WTC11 (cell line): ENCODE data around the gene ARID2.

Experiments used
- CBFB ChIP-seq: sonication (generic); formaldehyde crosslinking; IDR thresholded peaks from 2 replicates; pipeline ENCODE4 v1.8.1; 2022; ENCODE audit warnings: mild to moderate bottlenecking, low read depth, missing genetic modification reagents
- CREB1 ChIP-seq: sonication (generic); formaldehyde crosslinking; IDR thresholded peaks from 2 replicates; pipeline ENCODE4 v1.8.0; 2023; ENCODE audit warnings: mild to moderate bottlenecking, missing genetic modification reagents
- CTCF ChIP-seq: fragments of 200-600 bp; IDR thresholded peaks from 2 replicates; pipeline ENCODE4 v1.8.0; 2022; ENCODE audit warnings: antibody characterized with exemption
- E2F1 ChIP-seq: sonication (generic); formaldehyde crosslinking; IDR thresholded peaks from 2 replicates; pipeline ENCODE4 v1.8.0; 2022; ENCODE audit warnings: mild to moderate bottlenecking, missing genetic modification reagents
- ESRRA ChIP-seq: sonication (generic); formaldehyde crosslinking; IDR thresholded peaks from 2 replicates; pipeline ENCODE4 v1.8.1; 2022; ENCODE audit warnings: mild to moderate bottlenecking, missing genetic modification reagents, borderline replicate concordance
- FOXJ3 ChIP-seq: sonication (generic); formaldehyde crosslinking; IDR thresholded peaks from 2 replicates; pipeline ENCODE4 v1.9.0; 2021; ENCODE audit warnings: missing genetic modification reagents, mild to moderate bottlenecking, borderline replicate concordance
- FOXP1 ChIP-seq: sonication (generic); formaldehyde crosslinking; IDR thresholded peaks from 2 replicates; pipeline ENCODE4 v1.8.0; 2022; ENCODE audit warnings: missing genetic modification reagents, mild to moderate bottlenecking, moderate library complexity, borderline replicate concordance
- KAT7 ChIP-seq: sonication (generic); formaldehyde crosslinking; IDR thresholded peaks from 2 replicates; pipeline ENCODE4 v1.8.1; 2023; ENCODE audit warnings: missing genetic modification reagents, mild to moderate bottlenecking, borderline replicate concordance
- SMAD4 ChIP-seq: sonication (generic); formaldehyde crosslinking; IDR thresholded peaks from 2 replicates; pipeline ENCODE4 v1.8.0; 2022; ENCODE audit warnings: mild to moderate bottlenecking, missing genetic modification reagents
- ZBTB21 ChIP-seq: sonication (generic); formaldehyde crosslinking; IDR thresholded peaks from 2 replicates; pipeline ENCODE4 v1.8.1; 2023; ENCODE audit warnings: mild to moderate bottlenecking, missing genetic modification reagents, borderline replicate concordance
- TF ChIP-seq, protein P1 (sequence below): sonication (generic); formaldehyde crosslinking; IDR thresholded peaks from 2 replicates; pipeline ENCODE4 v1.8.1; 2023; ENCODE audit warnings: mild to moderate bottlenecking, missing genetic modification reagents, moderate library complexity
- TF ChIP-seq, protein P2 (sequence below): sonication (generic); formaldehyde crosslinking; IDR thresholded peaks from 2 replicates; pipeline ENCODE4 v1.8.1; 2022; ENCODE audit warnings: low read depth, missing genetic modification reagents, borderline replicate concordance
- TF ChIP-seq, protein P3 (sequence below): sonication (generic); formaldehyde crosslinking; IDR thresholded peaks from 2 replicates; pipeline ENCODE4 v1.8.0; 2022; ENCODE audit warnings: mild to moderate bottlenecking, missing genetic modification reagents
- TF ChIP-seq, protein P4 (sequence below): fragments of 250-450 bp; sonication (Bioruptor Pico); conservative IDR thresholded peaks from 2 replicates; pipeline ENCODE4 v1.9.0; 2021; ENCODE audit warnings: mild to moderate bottlenecking

DNA sequence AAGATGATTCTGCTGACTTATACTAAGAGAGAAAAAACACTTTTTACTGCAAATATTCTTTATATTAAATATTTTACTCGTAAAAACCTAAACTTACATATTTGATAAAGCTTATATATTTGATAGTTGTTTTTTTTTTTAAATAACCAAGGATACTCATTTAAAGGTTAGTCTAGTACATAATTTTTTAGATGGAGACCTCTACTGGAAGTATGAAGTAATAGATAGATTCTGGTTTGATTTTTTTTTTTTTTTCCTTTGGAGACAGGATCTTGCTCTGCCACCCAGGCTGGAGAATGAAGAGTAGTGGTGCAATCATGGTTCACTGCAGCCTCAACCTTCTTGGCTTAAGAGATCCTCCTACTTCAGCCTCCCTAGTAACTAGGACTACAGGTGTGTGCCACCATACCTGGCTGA, 16.4 kb downstream of the ARID2 start:
- TF ChIP-seq CTCF (no peak), ESRRA (CRISPR knock-in tag) (no peak), FOXJ3 (no peak), ZBTB21 (no peak), FOXP1 (CRISPR knock-in tag) (no peak), CREB1 (CRISPR knock-in tag) (no peak), CBFB (CRISPR knock-in tag) (no peak), E2F1 (CRISPR knock-in tag) (no peak), SMAD4 (CRISPR knock-in tag) (no peak), KAT7 (CRISPR knock-in tag) (no peak)
- TF ChIP-seq, protein P1, sequence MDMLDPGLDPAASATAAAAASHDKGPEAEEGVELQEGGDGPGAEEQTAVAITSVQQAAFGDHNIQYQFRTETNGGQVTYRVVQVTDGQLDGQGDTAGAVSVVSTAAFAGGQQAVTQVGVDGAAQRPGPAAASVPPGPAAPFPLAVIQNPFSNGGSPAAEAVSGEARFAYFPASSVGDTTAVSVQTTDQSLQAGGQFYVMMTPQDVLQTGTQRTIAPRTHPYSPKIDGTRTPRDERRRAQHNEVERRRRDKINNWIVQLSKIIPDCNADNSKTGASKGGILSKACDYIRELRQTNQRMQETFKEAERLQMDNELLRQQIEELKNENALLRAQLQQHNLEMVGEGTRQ (CRISPR knock-in tag) = no peak
- TF ChIP-seq, protein P2, sequence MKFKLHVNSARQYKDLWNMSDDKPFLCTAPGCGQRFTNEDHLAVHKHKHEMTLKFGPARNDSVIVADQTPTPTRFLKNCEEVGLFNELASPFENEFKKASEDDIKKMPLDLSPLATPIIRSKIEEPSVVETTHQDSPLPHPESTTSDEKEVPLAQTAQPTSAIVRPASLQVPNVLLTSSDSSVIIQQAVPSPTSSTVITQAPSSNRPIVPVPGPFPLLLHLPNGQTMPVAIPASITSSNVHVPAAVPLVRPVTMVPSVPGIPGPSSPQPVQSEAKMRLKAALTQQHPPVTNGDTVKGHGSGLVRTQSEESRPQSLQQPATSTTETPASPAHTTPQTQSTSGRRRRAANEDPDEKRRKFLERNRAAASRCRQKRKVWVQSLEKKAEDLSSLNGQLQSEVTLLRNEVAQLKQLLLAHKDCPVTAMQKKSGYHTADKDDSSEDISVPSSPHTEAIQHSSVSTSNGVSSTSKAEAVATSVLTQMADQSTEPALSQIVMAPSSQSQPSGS (CRISPR knock-in tag) = no peak
- TF ChIP-seq, protein P3, sequence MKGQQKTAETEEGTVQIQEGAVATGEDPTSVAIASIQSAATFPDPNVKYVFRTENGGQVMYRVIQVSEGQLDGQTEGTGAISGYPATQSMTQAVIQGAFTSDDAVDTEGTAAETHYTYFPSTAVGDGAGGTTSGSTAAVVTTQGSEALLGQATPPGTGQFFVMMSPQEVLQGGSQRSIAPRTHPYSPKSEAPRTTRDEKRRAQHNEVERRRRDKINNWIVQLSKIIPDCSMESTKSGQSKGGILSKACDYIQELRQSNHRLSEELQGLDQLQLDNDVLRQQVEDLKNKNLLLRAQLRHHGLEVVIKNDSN (CRISPR knock-in tag) = no peak
- TF ChIP-seq, protein P4, sequence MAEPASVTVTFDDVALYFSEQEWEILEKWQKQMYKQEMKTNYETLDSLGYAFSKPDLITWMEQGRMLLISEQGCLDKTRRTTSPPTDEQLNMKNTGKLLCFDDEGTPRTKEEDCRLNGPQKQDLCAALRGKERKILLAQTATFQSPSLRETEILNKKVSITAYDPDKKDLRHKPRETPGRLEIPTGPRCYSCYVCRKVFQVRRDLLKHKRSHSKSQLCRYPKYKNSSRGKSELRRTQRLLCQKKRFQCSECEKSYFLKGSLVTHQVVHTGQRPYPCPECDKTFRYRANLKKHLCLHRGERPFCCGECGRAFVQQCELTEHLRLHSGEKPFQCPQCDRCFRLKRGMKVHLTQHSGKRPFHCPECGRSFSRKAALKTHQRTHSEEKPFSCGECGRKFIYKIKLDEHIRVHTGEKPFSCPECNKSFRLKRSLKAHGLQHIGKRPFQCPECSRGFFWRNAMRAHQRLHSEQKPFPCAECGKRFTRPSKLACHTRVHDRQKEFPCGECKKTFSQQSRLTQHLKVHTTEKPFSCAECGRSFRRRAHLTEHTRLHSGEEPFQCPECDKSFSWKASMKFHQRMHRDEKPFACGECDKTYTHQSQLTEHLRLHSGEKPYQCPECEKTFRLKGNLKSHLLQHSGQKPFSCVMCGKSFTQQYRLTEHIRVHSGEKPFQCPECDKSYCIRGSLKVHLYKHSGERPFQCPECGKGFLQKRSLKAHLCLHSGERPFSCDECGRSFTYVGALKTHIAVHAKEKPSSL = no peak
